ENCODE data around the gene SYF2.

The SYF2 gene

DNA sequence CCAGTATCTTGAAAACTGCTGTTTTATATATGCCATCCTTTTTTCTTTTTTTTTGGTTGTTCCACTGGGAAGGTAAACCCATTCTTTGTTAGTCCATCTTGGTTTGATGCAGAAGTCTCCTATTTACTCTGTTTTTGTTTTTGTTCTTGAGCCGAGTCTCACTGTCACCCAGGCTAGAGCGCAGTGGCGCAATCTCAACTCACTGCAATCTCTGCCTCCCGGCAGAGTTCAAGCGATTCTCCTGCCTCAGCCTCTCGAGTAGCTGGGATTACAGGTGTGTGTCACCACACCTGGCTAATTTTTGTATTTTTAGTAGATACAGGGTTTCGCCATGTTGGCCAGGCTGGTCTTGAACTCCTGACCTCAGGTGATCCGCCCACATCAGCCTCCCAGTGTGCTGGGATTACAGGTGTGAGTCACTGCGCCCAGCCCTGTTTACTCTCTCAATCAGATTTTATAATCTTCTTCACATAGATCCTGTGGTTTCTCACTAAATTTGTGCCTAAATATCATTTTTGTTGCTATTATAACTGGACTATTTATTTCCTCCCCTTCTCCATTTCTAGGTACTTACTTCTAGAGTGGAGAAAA, 12.5 kb downstream of the SYF2 start:
- no peak for DNase-seq (ENCODE audit: extremely low read depth, low read depth)
- H3K4me3 ChIP-seq (replicated peaks; ENCODE audit: low read depth, low read length) = no peak overlapping the region
- TF ChIP-seq, protein P1, sequence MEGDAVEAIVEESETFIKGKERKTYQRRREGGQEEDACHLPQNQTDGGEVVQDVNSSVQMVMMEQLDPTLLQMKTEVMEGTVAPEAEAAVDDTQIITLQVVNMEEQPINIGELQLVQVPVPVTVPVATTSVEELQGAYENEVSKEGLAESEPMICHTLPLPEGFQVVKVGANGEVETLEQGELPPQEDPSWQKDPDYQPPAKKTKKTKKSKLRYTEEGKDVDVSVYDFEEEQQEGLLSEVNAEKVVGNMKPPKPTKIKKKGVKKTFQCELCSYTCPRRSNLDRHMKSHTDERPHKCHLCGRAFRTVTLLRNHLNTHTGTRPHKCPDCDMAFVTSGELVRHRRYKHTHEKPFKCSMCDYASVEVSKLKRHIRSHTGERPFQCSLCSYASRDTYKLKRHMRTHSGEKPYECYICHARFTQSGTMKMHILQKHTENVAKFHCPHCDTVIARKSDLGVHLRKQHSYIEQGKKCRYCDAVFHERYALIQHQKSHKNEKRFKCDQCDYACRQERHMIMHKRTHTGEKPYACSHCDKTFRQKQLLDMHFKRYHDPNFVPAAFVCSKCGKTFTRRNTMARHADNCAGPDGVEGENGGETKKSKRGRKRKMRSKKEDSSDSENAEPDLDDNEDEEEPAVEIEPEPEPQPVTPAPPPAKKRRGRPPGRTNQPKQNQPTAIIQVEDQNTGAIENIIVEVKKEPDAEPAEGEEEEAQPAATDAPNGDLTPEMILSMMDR (IDR thresholded peaks at IDR 0.05; ENCODE audit: low read depth, low read length, missing control alignments) = no peak

DNA sequence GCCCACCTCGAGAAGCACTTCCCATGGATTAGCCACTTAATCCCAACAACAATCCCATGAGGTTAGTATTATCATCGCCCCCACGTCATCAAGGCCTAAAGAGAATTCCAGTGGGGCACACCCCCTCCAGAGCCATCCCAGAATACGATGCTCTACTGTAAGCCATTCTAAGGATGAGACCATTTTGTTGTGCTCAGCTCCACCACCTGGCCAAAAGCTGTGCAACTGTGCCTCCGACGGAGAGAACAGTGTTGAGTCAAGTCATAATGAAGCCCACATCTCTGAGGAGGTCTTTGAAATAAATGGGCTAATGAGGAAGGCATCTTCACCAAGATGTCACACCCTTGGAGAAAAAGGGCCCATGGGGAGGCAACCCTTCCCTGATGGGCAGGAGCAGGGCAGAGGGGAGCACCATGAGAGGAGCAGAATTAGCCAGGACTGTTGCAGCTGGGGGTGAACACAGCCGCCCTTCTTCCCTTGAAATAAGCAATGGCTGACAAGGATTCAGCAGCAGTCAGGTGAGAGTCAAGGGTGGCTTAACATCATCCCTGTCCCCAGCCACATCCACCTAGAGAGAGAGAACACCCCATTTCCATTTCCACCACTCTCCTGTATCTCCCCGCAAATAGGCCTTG, 14.6 kb downstream of the SYF2 start:
- DNase-seq (ENCODE audit: extremely low read depth, low read depth) = no peak
- H3K4me3 ChIP-seq (replicated peaks; ENCODE audit: low read depth, low read length) = no peak overlapping the region
- TF ChIP-seq, protein P1 (IDR thresholded peaks at IDR 0.05; ENCODE audit: low read depth, low read length, missing control alignments) = no peak

DNA sequence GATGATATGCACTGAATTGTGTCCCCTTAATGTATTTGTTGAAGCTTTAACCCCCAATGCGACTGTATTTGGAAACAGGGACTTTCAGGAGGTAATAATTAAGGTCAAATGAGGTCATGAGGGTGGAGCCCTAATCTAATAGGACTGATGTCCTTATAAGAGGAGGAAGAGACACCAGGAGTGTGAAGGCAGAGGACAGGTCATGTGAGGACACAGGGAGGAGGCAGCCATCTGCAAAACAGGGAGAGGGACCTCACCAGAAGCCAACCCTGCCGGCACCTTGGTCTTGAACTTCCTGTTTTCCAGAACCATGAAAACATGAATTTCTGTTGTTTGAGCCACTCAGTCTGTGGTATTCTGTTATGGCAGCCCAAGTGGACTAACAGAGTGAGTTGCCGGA, 15.3 kb downstream of the SYF2 start:
- no peak overlapping the region for H3K4me3 ChIP-seq (replicated peaks; ENCODE audit: low read depth, low read length)
- TF ChIP-seq, protein P1 (IDR thresholded peaks at IDR 0.05; ENCODE audit: low read depth, low read length, missing control alignments) = no peak
- DNase-seq (ENCODE audit: extremely low read depth, low read depth) = no peak

DNA sequence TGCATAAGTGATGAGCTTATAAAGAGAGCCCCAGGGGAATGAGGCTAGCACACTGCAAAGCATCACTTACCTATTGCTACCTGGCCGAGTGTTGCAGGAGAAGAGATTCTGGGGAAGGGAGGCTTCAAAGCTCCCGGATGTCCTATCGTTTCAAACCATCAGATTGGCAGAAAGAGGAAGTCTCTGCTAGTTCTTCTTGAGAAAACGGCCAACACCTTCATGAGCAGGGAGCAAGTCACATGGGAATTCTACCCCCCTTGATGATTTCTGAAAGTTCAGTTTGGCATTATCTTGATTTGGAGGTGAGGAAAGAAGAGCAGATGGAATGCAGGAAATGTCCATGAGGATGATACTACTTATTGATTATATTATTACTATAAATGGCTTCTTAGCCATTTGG, 16.2 kb downstream of the SYF2 start:
- TF ChIP-seq, protein P1 (IDR thresholded peaks at IDR 0.05; ENCODE audit: low read depth, low read length, missing control alignments) = no peak
- DNase-seq (ENCODE audit: extremely low read depth, low read depth) = no peak
- H3K4me3 ChIP-seq (replicated peaks; ENCODE audit: low read depth, low read length) = no peak overlapping the region

- no peak for DNase-seq (ENCODE audit: extremely low read depth, low read depth)
- no peak overlapping the region for H3K4me3 ChIP-seq (replicated peaks; ENCODE audit: low read depth, low read length)
- TF ChIP-seq, protein P1 (IDR thresholded peaks at IDR 0.05; ENCODE audit: low read depth, low read length, missing control alignments) = no peak
Observed at GRCh38 chr1:25212725-25213124, 19.6 kb downstream of the SYF2 start.

DNA sequence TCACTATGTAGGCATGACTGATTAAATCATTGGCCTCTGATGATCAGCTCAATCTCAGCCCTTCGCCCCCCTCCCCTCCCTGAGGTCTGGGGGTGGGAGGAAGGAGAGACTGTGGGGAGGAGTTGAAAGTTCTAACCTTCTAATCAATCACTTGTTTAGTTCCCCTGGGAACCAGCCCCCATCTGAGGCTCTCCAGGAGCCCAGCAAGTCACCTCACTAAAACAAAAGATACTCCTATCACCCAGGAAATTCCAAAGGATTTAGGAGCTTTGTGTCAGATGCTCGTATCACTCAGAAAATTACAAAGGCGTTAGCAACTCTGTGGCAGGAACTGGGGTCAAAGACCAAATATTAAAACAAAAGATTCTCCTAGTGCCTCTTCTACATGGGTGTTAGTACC, 21.6 kb downstream of the SYF2 start:
- TF ChIP-seq, protein P1 (IDR thresholded peaks at IDR 0.05; ENCODE audit: low read depth, low read length, missing control alignments) = no peak
- no peak for DNase-seq (ENCODE audit: extremely low read depth, low read depth)
- H3K4me3 ChIP-seq (replicated peaks; ENCODE audit: low read depth, low read length) = no peak overlapping the region

Measured in HFF-Myc (cell line).